CD14-positive monocyte (primary cell): ENCODE results near the gene CTSG. TPM values are rescaled to one million over a fixed set of nuclear protein-coding genes. Genes with fewer than 3 reads are reported as not detected.
"Not testable (repeated sequence)": the region's sequence is repeated elsewhere in the genome, so short reads cannot be mapped to it uniquely, and the experiment has no call there.

Source experiments
- DNase-seq, 3 donors: peaks; one replicate each; pipeline ENCODE4 v3.0.0-alpha.2; 2011 to 2022
- H2AFZ ChIP-seq: 2 replicates; pipeline ENCODE4 v1.6.0; 2012; ENCODE audit warnings: mild to moderate bottlenecking, low read depth, low read length, inconsistent platforms; ENCODE audit not compliant: insufficient read depth, poor library complexity, severe bottlenecking
- H3K27ac ChIP-seq, 2 donors: 1 replicate in 1 of 2; 2 replicates in 1 of 2; pipeline ENCODE4 v1.5.1; 2012 to 2013; ENCODE audit warnings: low read length in 2 of 2, control low read depth in 1 of 2, inconsistent platforms in 1 of 2, low read depth in 1 of 2, mild to moderate bottlenecking in 1 of 2
- H3K27me3 ChIP-seq, 2 donors: one replicate each; pipeline versions ENCODE4 v1.6.0 to v1.6.1; 2011 to 2013; ENCODE audit warnings: low read length in 2 of 2; ENCODE audit not compliant: control insufficient read depth in 2 of 2, insufficient read depth in 2 of 2
- H3K36me3 ChIP-seq, 2 donors: replicated peaks in 1 of 2; 1 replicate in 1 of 2; 2 replicates in 1 of 2; pipeline versions ENCODE4 v1.5.1 to v1.6.1; 2012 to 2013; ENCODE audit warnings: low read length in 2 of 2, control low read depth in 1 of 2, inconsistent platforms in 1 of 2, mild to moderate bottlenecking in 1 of 2; ENCODE audit not compliant: insufficient read depth in 2 of 2, control insufficient read depth in 1 of 2
- H3K4me1 ChIP-seq, 2 donors: 1 replicate in 1 of 2; 2 replicates in 1 of 2; pipeline versions ENCODE4 v1.5.1 to v1.6.1; 2012 to 2013; ENCODE audit warnings: low read length in 2 of 2, control low read depth in 1 of 2, inconsistent platforms in 1 of 2, mild to moderate bottlenecking in 1 of 2, moderate library complexity in 1 of 2; ENCODE audit not compliant: insufficient read depth in 2 of 2, control insufficient read depth in 1 of 2
- H3K4me2 ChIP-seq: replicated peaks from 2 replicates; pipeline ENCODE3; 2012; ENCODE audit warnings: low read length, moderate library complexity, mild to moderate bottlenecking; ENCODE audit not compliant: poor library complexity, severe bottlenecking; ENCODE audit errors: extremely low read depth
- H3K4me3 ChIP-seq, 3 experiments: fragments of 200-600 bp in 1 of 3; sonication (generic) in 1 of 3; replicated peaks in 1 of 3; 1 replicate in 2 of 3; 2 replicates in 1 of 3; pipeline ENCODE4 v1.5.1; 2011 to 2013; ENCODE audit warnings: low read length in 3 of 3, mild to moderate bottlenecking in 3 of 3, control low read depth in 2 of 3, low read depth in 2 of 3, inconsistent platforms in 1 of 3, moderate library complexity in 1 of 3
- H3K79me2 ChIP-seq: 2 replicates; pipeline ENCODE4 v1.6.0; 2012; ENCODE audit warnings: mild to moderate bottlenecking, control low read depth, inconsistent platforms, low read length, moderate library complexity; ENCODE audit not compliant: insufficient read depth
- H3K9ac ChIP-seq: 2 replicates; pipeline ENCODE4 v1.6.0; 2017; ENCODE audit warnings: low read length, mild to moderate bottlenecking; ENCODE audit not compliant: insufficient read depth, poor library complexity, severe bottlenecking
- H3K9me3 ChIP-seq, 2 donors: replicated peaks in 1 of 2; 1 replicate in 1 of 2; 2 replicates in 1 of 2; pipeline versions ENCODE4 v1.5.1 to v1.6.1; 2012 to 2013; ENCODE audit warnings: low read length in 2 of 2, control low read depth in 1 of 2; ENCODE audit not compliant: control insufficient read depth in 1 of 2, insufficient read depth in 1 of 2
- H4K20me1 ChIP-seq: 2 replicates; pipeline ENCODE4 v1.6.0; 2012; ENCODE audit warnings: mild to moderate bottlenecking, low read length, control low read depth, moderate library complexity; ENCODE audit not compliant: insufficient read depth
- H3K27ac Mint-ChIP-seq, 7 donors: one replicate each; pipeline ENCODE4 v1.8.0; 2020; ENCODE audit warnings: mild to moderate bottlenecking in 7 of 7, mixed read lengths in 7 of 7, moderate library complexity in 6 of 7, inconsistent platforms in 2 of 7
- H3K27me3 Mint-ChIP-seq, 3 donors: one replicate each; pipeline ENCODE4 v1.8.0; 2021 to 2022; ENCODE audit warnings: low read depth in 3 of 3, mild to moderate bottlenecking in 3 of 3, mixed read lengths in 3 of 3, moderate library complexity in 3 of 3, inconsistent platforms in 1 of 3
- H3K36me3 Mint-ChIP-seq, 2 donors: one replicate each; pipeline ENCODE4 v1.8.0; 2020; ENCODE audit warnings: mixed read lengths in 2 of 2, inconsistent platforms in 1 of 2, mild to moderate bottlenecking in 1 of 2
- H3K4me1 Mint-ChIP-seq: one replicate; pipeline ENCODE4 v1.8.0; 2020; ENCODE audit warnings: mild to moderate bottlenecking, mixed read lengths
- H3K4me3 Mint-ChIP-seq, 2 donors: one replicate each; pipeline ENCODE4 v1.8.0; 2020; ENCODE audit warnings: mild to moderate bottlenecking in 2 of 2, mixed read lengths in 2 of 2, moderate library complexity in 1 of 2
- H3K9me3 Mint-ChIP-seq, 7 donors: one replicate each; pipeline ENCODE4 v1.8.0; 2020 to 2022; ENCODE audit warnings: mixed read lengths in 7 of 7, mild to moderate bottlenecking in 6 of 7, moderate library complexity in 6 of 7, inconsistent platforms in 2 of 7
- CTCF ChIP-seq: fragments of 200-600 bp; IDR thresholded peaks from one replicate; pipeline ENCODE4 v1.8.0; 2022; ENCODE audit warnings: antibody characterized with exemption, mild to moderate bottlenecking
- WGBS: methylation state at CpG from one replicate; pipeline ENCODE4 v1.1.5; 2013; ENCODE audit warnings: missing lambda C conversion rate; ENCODE audit not compliant: insufficient coverage; 5-methylcytosine and 5-hydroxymethylcytosine counted together
- intact Hi-C, 2 donors: fragments of 100-400 bp; cut with micrococcal nuclease; formaldehyde crosslinking; loops; one replicate each; pipeline versions ENCODE4 v1.15.0 to v1.15.1; 2023
- polyA plus RNA-seq, 3 donors: library from polyadenylated mRNA; depleted of rRNA in 1 of 3; unstranded in 2 of 3; stranded (reverse) in 1 of 3; fragments of 300-500 nt in 2 of 3; fragments of >200 nt in 1 of 3; fragmentation: Illumina TruSeq in 2 of 3; gene quantifications; 1 replicate in 2 of 3; 2 replicates in 1 of 3; pipeline ENCODE4 v1.2.3, GENCODE V29; 2012 to 2021

Gene CTSG
- polyA plus RNA-seq, 3 donors = 0.16 to 0.89 (median 0.40) TPM

- peaks cover 0 to 1% (median 0%) of the 10 kb centered on the region in 3 donors for H3K27me3 Mint-ChIP-seq
- H3K27ac Mint-ChIP-seq = no peak overlapping the region
- intact Hi-C loops = no loop called here
- Histone ChIP-seq H3K4me2 (no peak overlapping the region), H3K9ac (no peak overlapping the region), H2AFZ (peak overlapping the region; percentile 43), H3K36me3 (no peaks in the 10 kb centered on the region), H3K27me3 (no peaks in the 10 kb centered on the region), H3K4me3 (no peak overlapping the region), H3K27ac (no peak overlapping the region), H3K4me1 (no peaks in the 10 kb centered on the region), H3K79me2 (no peaks in the 10 kb centered on the region), H4K20me1 (no peaks in the 10 kb centered on the region), H3K9me3 (no peaks in the 10 kb centered on the region)
- no CpG with 5 or more reads among the region's 3 CpGs for whole genome bisulfite sequencing
- H3K4me3 Mint-ChIP-seq = no peak overlapping the region
- DNase-seq = no peak
- TF ChIP-seq CTCF = no peak
- H3K4me1 Mint-ChIP-seq = peaks cover 17% of the 10 kb centered on the region
- peaks cover 0 to 12% (median 1%) of the 10 kb centered on the region in 7 donors for H3K9me3 Mint-ChIP-seq
- H3K36me3 Mint-ChIP-seq = no peaks in the 10 kb centered on the region
These were observed 41.8 kb downstream of the CTSG start for GRCh38 chr14:24534286-24534685.

- H3K4me1 Mint-ChIP-seq, H3K27ac Mint-ChIP-seq, H3K79me2 ChIP-seq, H3K9me3 Mint-ChIP-seq, intact Hi-C loops, H3K9ac ChIP-seq, H3K27me3 Mint-ChIP-seq, DNase-seq, H3K27me3 ChIP-seq, H3K4me3 ChIP-seq, H3K4me1 ChIP-seq, H3K4me3 Mint-ChIP-seq, H2AFZ ChIP-seq, H3K4me2 ChIP-seq, H4K20me1 ChIP-seq, H3K27ac ChIP-seq, H3K36me3 Mint-ChIP-seq, H3K9me3 ChIP-seq, H3K36me3 ChIP-seq: not testable (repeated sequence)
- WGBS = 81% methylated on average over 11 of the region's 15 CpGs
These were observed 50.0 kb downstream of the CTSG start for GRCh38 chr14:24525877-24526620.

Other genes with a start within 250 kb of the CTSG start
- 10 to 100 TPM in 1 of 3 donors, under 1 TPM in 2; 0.69 to 11.9 (median 0.70) TPM for gene ADCY4, start 241.2 kb downstream of the CTSG start, polyA plus RNA-seq
- gene RIPK3, start 236.3 kb downstream of the CTSG start, polyA plus RNA-seq = 10 to 100 TPM; 11.7 to 69.6 (median 11.8) TPM
- not detected for gene NFATC4, start 208.1 kb downstream of the CTSG start, polyA plus RNA-seq
- under 1 TPM; 0.18 to 0.84 (median 0.40) TPM for gene NYNRIN, start 177.2 kb downstream of the CTSG start, polyA plus RNA-seq
- 1 to 10 TPM in 1 of 3 donors, under 1 TPM in 1, not detected in 1; 0.07 to 1.1 TPM for gene CBLN3, start 146.6 kb downstream of the CTSG start, polyA plus RNA-seq
- gene KHNYN, start 146.3 kb downstream of the CTSG start, polyA plus RNA-seq = 10 to 100 TPM; 12.4 to 39.8 (median 16.0) TPM
- 100 to 1,000 TPM in 1 of 3 donors, 10 to 100 TPM in 2; 37.3 to 110 (median 39.2) TPM for gene SDR39U1, start 133.5 kb downstream of the CTSG start, polyA plus RNA-seq
- not detected for gene CMA1, start 68.0 kb downstream of the CTSG start, polyA plus RNA-seq
- 1 to 10 TPM in 1 of 3 donors, under 1 TPM in 2; 0.15 to 1.6 (median 0.94) TPM for gene GZMH, start 33.4 kb upstream of the CTSG start, polyA plus RNA-seq
- gene GZMB, start 57.9 kb upstream of the CTSG start, polyA plus RNA-seq = 1 to 10 TPM in 2 of 3 donors, not detected in 1; 1.0 to 1.3 TPM